H9 (cell line): Measurements from ENCODE around the gene LYZL4. TPM values are rescaled to one million over a fixed set of nuclear protein-coding genes. Genes with fewer than 3 reads are reported as not detected.

Experiments used
- DNase-seq: peaks from one replicate; pipeline ENCODE4 v3.0.0-alpha.2; 2017
- H2AFZ ChIP-seq: one replicate; pipeline ENCODE4 v1.6.1; 2013; ENCODE audit warnings: mild to moderate bottlenecking, low read length, control low read depth, moderate library complexity
- H2AK5ac ChIP-seq: 2 replicates; pipeline ENCODE4 v1.6.1; 2013; ENCODE audit warnings: low read length, control low read depth, mixed read lengths; ENCODE audit not compliant: insufficient read length
- H2BK120ac ChIP-seq: one replicate; pipeline ENCODE4 v1.6.1; 2013; ENCODE audit warnings: low read depth, mild to moderate bottlenecking, low read length, control low read depth, inconsistent platforms; ENCODE audit not compliant: poor library complexity, severe bottlenecking
- H2BK12ac ChIP-seq: 2 replicates; pipeline ENCODE4 v1.6.1; 2013; ENCODE audit warnings: low read length, control low read depth, mixed read lengths, low read depth; ENCODE audit not compliant: insufficient read length
- H2BK15ac ChIP-seq: 2 replicates; pipeline ENCODE4 v1.6.1; 2013; ENCODE audit warnings: low read depth, low read length, control low read depth
- H2BK20ac ChIP-seq: one replicate; pipeline ENCODE4 v1.6.1; 2013; ENCODE audit warnings: low read depth, mild to moderate bottlenecking, low read length, control low read depth, inconsistent platforms; ENCODE audit not compliant: poor library complexity, severe bottlenecking
- H2BK5ac ChIP-seq: 2 replicates; pipeline ENCODE4 v1.6.1; 2013; ENCODE audit warnings: low read length, control low read depth, mixed read lengths; ENCODE audit not compliant: insufficient read length
- H3K14ac ChIP-seq: 2 replicates; pipeline ENCODE4 v1.6.1; 2013; ENCODE audit warnings: low read length, control low read depth; ENCODE audit not compliant: insufficient read depth
- H3K18ac ChIP-seq: 2 replicates; pipeline ENCODE4 v1.6.1; 2013; ENCODE audit warnings: low read depth, mild to moderate bottlenecking, mixed read lengths, low read length, control low read depth; ENCODE audit not compliant: insufficient read length
- H3K23ac ChIP-seq: 2 replicates; pipeline ENCODE4 v1.6.1; 2013; ENCODE audit warnings: low read length, control low read depth, mixed read lengths, low read depth; ENCODE audit not compliant: insufficient read length
- H3K23me2 ChIP-seq: 2 replicates; pipeline ENCODE4 v1.6.1; 2013; ENCODE audit warnings: low read depth, mild to moderate bottlenecking, mixed read lengths, low read length, control low read depth; ENCODE audit not compliant: insufficient read length, poor library complexity, severe bottlenecking
- H3K27ac ChIP-seq: 2 replicates; pipeline ENCODE4 v1.5.1; 2013; ENCODE audit warnings: low read length, control low read depth, mixed read lengths, low read depth; ENCODE audit not compliant: insufficient read length
- H3K27me3 ChIP-seq: 2 replicates; pipeline ENCODE4 v1.6.1; 2013; ENCODE audit warnings: low read length, control low read depth, inconsistent platforms; ENCODE audit not compliant: insufficient read depth
- H3K4ac ChIP-seq: 2 replicates; pipeline ENCODE4 v1.6.1; 2013; ENCODE audit warnings: low read depth, mild to moderate bottlenecking, control low read depth, inconsistent platforms, low read length, moderate library complexity
- H3K4me1 ChIP-seq: 2 replicates; pipeline ENCODE4 v1.6.1; 2013; ENCODE audit warnings: low read length, control low read depth, inconsistent platforms; ENCODE audit not compliant: insufficient read depth
- H3K4me2 ChIP-seq: 2 replicates; pipeline ENCODE4 v1.6.1; 2013; ENCODE audit warnings: low read length, control low read depth, mixed read lengths; ENCODE audit not compliant: insufficient read length, insufficient read depth
- H3K56ac ChIP-seq: 2 replicates; pipeline ENCODE4 v1.6.1; 2013; ENCODE audit warnings: low read depth, mild to moderate bottlenecking, mixed read lengths, low read length, control low read depth; ENCODE audit not compliant: insufficient read length
- H3K79me1 ChIP-seq: 2 replicates; pipeline ENCODE4 v1.6.1; 2013; ENCODE audit warnings: low read depth, mild to moderate bottlenecking, moderate library complexity, low read length, control low read depth, inconsistent platforms; ENCODE audit not compliant: insufficient read depth, poor library complexity, severe bottlenecking
- H3K79me2 ChIP-seq: 2 replicates; pipeline ENCODE4 v1.6.1; 2013; ENCODE audit warnings: low read length, control low read depth, inconsistent platforms; ENCODE audit not compliant: insufficient read depth
- H3K9ac ChIP-seq: 2 replicates; pipeline ENCODE4 v1.6.1; 2013; ENCODE audit warnings: low read length, control low read depth, mixed read lengths; ENCODE audit not compliant: insufficient read length; ENCODE audit errors: extremely low read depth
- H3K9me3 ChIP-seq: one replicate; pipeline ENCODE4 v1.6.1; 2013; ENCODE audit warnings: low read depth, low read length, inconsistent platforms; ENCODE audit not compliant: control insufficient read depth
- H3T11ph ChIP-seq: one replicate; pipeline ENCODE4 v1.6.1; 2013; ENCODE audit warnings: mild to moderate bottlenecking, low read length, control low read depth, inconsistent platforms
- H4K20me1 ChIP-seq: one replicate; pipeline ENCODE4 v1.6.1; 2013; ENCODE audit not compliant: control insufficient read depth, insufficient read length, insufficient read depth
- H4K5ac ChIP-seq: 2 replicates; pipeline ENCODE4 v1.6.1; 2013; ENCODE audit warnings: low read depth, mild to moderate bottlenecking, mixed read lengths, low read length, control low read depth; ENCODE audit not compliant: insufficient read length
- H4K8ac ChIP-seq: replicated peaks from 2 replicates; pipeline ENCODE4 v1.6.1; 2013; ENCODE audit warnings: low read length, control low read depth, mixed read lengths, low read depth; ENCODE audit not compliant: insufficient read length
- H4K91ac ChIP-seq: 2 replicates; pipeline ENCODE4 v1.6.1; 2013; ENCODE audit warnings: low read depth, mild to moderate bottlenecking, moderate library complexity, mixed read lengths, low read length, control low read depth; ENCODE audit not compliant: insufficient read length
- H3K27ac Mint-ChIP-seq, 3 experiments: 2 replicates in 2 of 3; 3 replicates in 1 of 3; pipeline ENCODE4 v1.8.0; 2020 to 2021; ENCODE audit warnings: mixed read lengths in 3 of 3, mild to moderate bottlenecking in 1 of 3, moderate library complexity in 1 of 3
- H3K27me3 Mint-ChIP-seq: 2 replicates; pipeline ENCODE4 v1.8.0; 2021; ENCODE audit warnings: low read depth, mild to moderate bottlenecking, moderate library complexity, mixed read lengths
- H3K36me3 Mint-ChIP-seq, 3 experiments: 2 replicates in 2 of 3; 3 replicates in 1 of 3; pipeline ENCODE4 v1.8.0; 2020 to 2021; ENCODE audit warnings: low read depth in 3 of 3, mixed read lengths in 3 of 3; ENCODE audit not compliant: insufficient read depth in 1 of 3
- H3K4me1 Mint-ChIP-seq, 2 experiments: 2 replicates each; pipeline ENCODE4 v1.8.0; 2020; ENCODE audit warnings: mixed read lengths in 2 of 2
- H3K4me3 Mint-ChIP-seq, 2 experiments: 2 replicates in 1 of 2; 3 replicates in 1 of 2; pipeline ENCODE4 v1.8.0; 2020 to 2021; ENCODE audit warnings: mild to moderate bottlenecking in 2 of 2, mixed read lengths in 2 of 2, moderate library complexity in 1 of 2
- H3K9me3 Mint-ChIP-seq, 2 experiments: 2 replicates in 1 of 2; 3 replicates in 1 of 2; pipeline ENCODE4 v1.8.0; 2020; ENCODE audit warnings: mild to moderate bottlenecking in 2 of 2, mixed read lengths in 2 of 2, moderate library complexity in 1 of 2
- CTCF ChIP-seq: fragments of 200-600 bp; sonication (generic); conservative IDR thresholded peaks from 3 replicates; pipeline ENCODE4 v1.8.0; 2021; ENCODE audit warnings: antibody characterized with exemption, mild to moderate bottlenecking
- WGBS: extraction: QIAGEN DNeasy Blood & Tissue Kit; methylation state at CpG from one replicate; pipeline ENCODE4 v1.1.7; 2013; ENCODE audit warnings: missing lambda C conversion rate, low lambda C conversion rate, mixed read lengths; ENCODE audit not compliant: insufficient read length; ENCODE audit errors: extremely low coverage; 5-methylcytosine and 5-hydroxymethylcytosine counted together
- total RNA-seq: library from RNA; stranded (reverse); gene quantifications from 2 replicates; pipeline ENCODE4 v1.2.1, GENCODE V29; 2021

The LYZL4 gene
- total RNA-seq, 1 experiment from 2014 or later, result not detected

- H2BK120ac ChIP-seq, result no peak overlapping the region
- H3K27me3 ChIP-seq, result no peaks in the 10 kb centered on the region
- TF ChIP-seq CTCF, result no peak
- no peak overlapping the region for H2BK5ac ChIP-seq
- Mint-ChIP-seq H3K36me3 (peaks cover 0 to 9% (median 8%) of the 10 kb centered on the region in 3 experiments; a peak in 5 of 7 replicates), H3K9me3 (peaks cover 8 to 9% of the 10 kb centered on the region in 2 experiments), H3K4me1 (peaks cover 5 to 15% of the 10 kb centered on the region in 2 experiments), H3K27ac (no peak overlapping the region; a peak in 2 of 7 replicates), H3K27me3 (peaks cover 6% of the 10 kb centered on the region), H3K4me3 (no peak overlapping the region)
- H3K23ac ChIP-seq, result no peak overlapping the region
- no peak for DNase-seq
- no peaks in the 10 kb centered on the region for H3K4me1 ChIP-seq
- no peak overlapping the region for H3K4me2 ChIP-seq
- no peak overlapping the region for H2AFZ ChIP-seq
- no peaks in the 10 kb centered on the region for H3K79me2 ChIP-seq
- H2BK12ac ChIP-seq, result no peak overlapping the region
- H3K9ac ChIP-seq, result no peak overlapping the region
- H4K5ac ChIP-seq, result no peak overlapping the region
- H2BK15ac ChIP-seq, result no peak overlapping the region
- no CpG with 5 or more reads among the region's 6 CpGs for WGBS
- no peak overlapping the region for H2BK20ac ChIP-seq
- no peaks in the 10 kb centered on the region for H4K20me1 ChIP-seq
- no peak overlapping the region for H3T11ph ChIP-seq
- no peak overlapping the region for H4K91ac ChIP-seq
- H4K8ac ChIP-seq, result no peak overlapping the region
- no peaks in the 10 kb centered on the region for H3K23me2 ChIP-seq
- H3K4ac ChIP-seq, result no peak overlapping the region
- H3K56ac ChIP-seq, result no peak overlapping the region
- no peak overlapping the region for H3K14ac ChIP-seq
- no peaks in the 10 kb centered on the region for H3K79me1 ChIP-seq
- no peak overlapping the region for H2AK5ac ChIP-seq
- H3K9me3 ChIP-seq, result no peaks in the 10 kb centered on the region
- H3K27ac ChIP-seq, result no peak overlapping the region
- H3K18ac ChIP-seq, result no peak overlapping the region
Observed at GRCh38 chr3:42375121-42375800, 35.1 kb downstream of the LYZL4 start.
